Ishikawa (cell line): ENCODE measurements around the gene KRTAP4-1.

Experiments
- RAD21 ChIP-seq: IDR thresholded peaks from 2 replicates; pipeline ENCODE4 v1.6.1; 2012; ENCODE audit warnings: low read depth
- REST ChIP-seq: IDR thresholded peaks from 2 replicates; pipeline ENCODE4 v1.6.1; 2012; ENCODE audit warnings: low read depth, mild to moderate bottlenecking

GRCh38 chr17:41177727-41178271 lies 6.9 kb downstream of the KRTAP4-1 start, which contains the start of gene KRTAP4-2:
- TF ChIP-seq REST (no peak), RAD21 (no peak)
